ENCODE measurements around the gene IRAK1.

DNA sequence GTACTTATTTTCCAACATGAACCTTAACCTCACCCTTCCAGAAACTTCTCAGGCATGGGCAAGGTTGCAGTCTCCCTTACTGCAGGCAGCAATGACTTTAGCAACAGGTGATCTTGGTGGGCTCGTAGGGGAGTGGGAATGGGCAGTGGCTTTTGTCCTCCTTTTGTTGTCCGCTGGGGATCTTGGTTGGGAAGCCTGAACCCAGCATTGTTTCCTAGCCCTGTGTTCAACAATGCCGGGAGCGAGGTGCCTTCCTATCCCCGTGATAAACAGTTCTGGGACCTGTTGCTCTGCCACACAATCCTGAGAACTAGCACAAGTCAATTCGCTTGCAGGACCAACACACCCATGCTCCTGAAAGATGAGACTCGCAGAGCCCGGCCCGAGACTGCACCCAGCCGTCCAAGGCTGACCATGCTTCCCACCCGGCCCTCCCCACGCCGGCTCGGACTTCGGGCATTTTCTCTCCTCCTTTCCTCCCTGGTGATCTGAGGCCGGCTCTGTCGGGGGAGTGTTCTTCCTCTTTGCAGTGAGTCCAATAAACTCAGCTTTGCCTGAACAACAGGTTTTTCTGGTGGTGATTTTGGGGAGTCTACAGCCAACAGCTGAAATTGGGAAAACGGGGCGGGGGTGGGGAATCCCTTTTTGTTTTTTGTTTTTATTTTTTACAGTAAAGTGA is 20.2 kb downstream of the IRAK1 start:
- TF ChIP-seq, protein P1, sequence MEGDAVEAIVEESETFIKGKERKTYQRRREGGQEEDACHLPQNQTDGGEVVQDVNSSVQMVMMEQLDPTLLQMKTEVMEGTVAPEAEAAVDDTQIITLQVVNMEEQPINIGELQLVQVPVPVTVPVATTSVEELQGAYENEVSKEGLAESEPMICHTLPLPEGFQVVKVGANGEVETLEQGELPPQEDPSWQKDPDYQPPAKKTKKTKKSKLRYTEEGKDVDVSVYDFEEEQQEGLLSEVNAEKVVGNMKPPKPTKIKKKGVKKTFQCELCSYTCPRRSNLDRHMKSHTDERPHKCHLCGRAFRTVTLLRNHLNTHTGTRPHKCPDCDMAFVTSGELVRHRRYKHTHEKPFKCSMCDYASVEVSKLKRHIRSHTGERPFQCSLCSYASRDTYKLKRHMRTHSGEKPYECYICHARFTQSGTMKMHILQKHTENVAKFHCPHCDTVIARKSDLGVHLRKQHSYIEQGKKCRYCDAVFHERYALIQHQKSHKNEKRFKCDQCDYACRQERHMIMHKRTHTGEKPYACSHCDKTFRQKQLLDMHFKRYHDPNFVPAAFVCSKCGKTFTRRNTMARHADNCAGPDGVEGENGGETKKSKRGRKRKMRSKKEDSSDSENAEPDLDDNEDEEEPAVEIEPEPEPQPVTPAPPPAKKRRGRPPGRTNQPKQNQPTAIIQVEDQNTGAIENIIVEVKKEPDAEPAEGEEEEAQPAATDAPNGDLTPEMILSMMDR (IDR thresholded peaks at IDR 0.05), result no peak
- TF ChIP-seq POLR2A (IDR thresholded peaks at IDR 0.05), result no peak
